ENCODE results near the gene PGM2. TPM values are rescaled to one million over a fixed set of nuclear protein-coding genes. Genes with fewer than 3 reads are reported as not detected.
A peak's percentile ranks its signal among the peaks of the same experiment; 100 is the strongest.
"Not testable (repeated sequence)": the region's sequence is repeated elsewhere in the genome, so short reads cannot be mapped to it uniquely, and the experiment has no call there.

PGM2 gene
- total RNA-seq, 1 donor from 2014 or later, result 13.1 TPM

GRCh38 chr4:37805091-37805490 lies 21.4 kb upstream of the PGM2 start:
- ATAC-seq, result no peak
- intact Hi-C loops (cut with DNase I), result loop anchor here (5.0 kb wide), 1 partner anchor 172 kb away; no protein-coding TSS in a partner anchor

GRCh38 chr4:37812713-37813112 lies 13.8 kb upstream of the PGM2 start:
- DNase-seq (ENCODE audit: missing footprints) (no peak), ATAC-seq (no peak)
- intact Hi-C loops (cut with DNase I), result no loop called here

More at GRCh38 chr4:37805091-37805490, 21.4 kb upstream of the PGM2 start:
- DNase-seq (ENCODE audit: missing footprints), result no peak

- intact Hi-C loops (cut with DNase I), result no loop called here
- ATAC-seq (no peak), DNase-seq (ENCODE audit: missing footprints) (no peak)
Measured at GRCh38 chr4:37815591-37815990, 10.9 kb upstream of the PGM2 start.

GRCh38 chr4:37816006-37816405 lies 10.5 kb upstream of the PGM2 start:
- no peak for ATAC-seq
- intact Hi-C loops (cut with DNase I), result no loop called here

GRCh38 chr4:37816719-37817118 lies 9.8 kb upstream of the PGM2 start:
- intact Hi-C loops (cut with DNase I), result no loop called here
- ATAC-seq (no peak), DNase-seq (ENCODE audit: missing footprints) (no peak)

More at GRCh38 chr4:37816006-37816405, 10.5 kb upstream of the PGM2 start:
- DNase-seq (ENCODE audit: missing footprints), result no peak

GRCh38 chr4:37818752-37819151 lies 7.7 kb upstream of the PGM2 start:
- DNase-seq (ENCODE audit: missing footprints), result no peak
- intact Hi-C loops (cut with DNase I), result no loop called here
- no peak for ATAC-seq

- ATAC-seq; DNase-seq (ENCODE audit: missing footprints); intact Hi-C loops (cut with DNase I): not testable (repeated sequence)
Measured at GRCh38 chr4:37820458-37820857, 6.0 kb upstream of the PGM2 start.

- DNase-seq (ENCODE audit: missing footprints) (no peak), ATAC-seq (peak; percentile 14)
- intact Hi-C loops (cut with DNase I), result no loop called here
Measured at GRCh38 chr4:37821953-37822605, 4.4 kb upstream of the PGM2 start.

GRCh38 chr4:37825501-37825900 lies 985 bp upstream of the PGM2 start:
- not testable (repeated sequence) for DNase-seq (ENCODE audit: missing footprints); ATAC-seq
- intact Hi-C loops (cut with DNase I), result loop anchor here (5.0 kb wide), 1 partner anchor 152 kb away; no protein-coding TSS in a partner anchor

- ATAC-seq (peak; percentile 24), DNase-seq (ENCODE audit: missing footprints) (no peak)
- intact Hi-C loops (cut with DNase I), result loop anchor here (2.0 to 5.0 kb wide), 2 partner anchors 59 to 151 kb away; no protein-coding TSS in a partner anchor
Measured at GRCh38 chr4:37825968-37826294, 555 bp upstream of the PGM2 start.

GRCh38 chr4:37827030-37827685 lies 672 bp downstream of the PGM2 start:
- intact Hi-C loops (cut with DNase I), result loop anchor here (2.0 to 5.0 kb wide), 2 partner anchors 58 to 150 kb away; no protein-coding TSS in a partner anchor
- peak; percentile 41 for ATAC-seq
- DNase-seq (ENCODE audit: missing footprints), result peak; percentile 61

GRCh38 chr4:37827802-37828321 lies 1.4 kb downstream of the PGM2 start:
- intact Hi-C loops (cut with DNase I), result loop anchor here (2.0 to 5.0 kb wide), 2 partner anchors 57 to 149 kb away; no protein-coding TSS in a partner anchor
- DNase-seq (ENCODE audit: missing footprints), result no peak

GRCh38 chr4:37828843-37829242 lies 2.4 kb downstream of the PGM2 start:
- DNase-seq (ENCODE audit: missing footprints) (no peak), ATAC-seq (no peak)
- intact Hi-C loops (cut with DNase I), result loop anchor here (5.0 kb wide), 1 partner anchor 148 kb away; no protein-coding TSS in a partner anchor

More at GRCh38 chr4:37827802-37828321, 1.4 kb downstream of the PGM2 start:
- ATAC-seq, result no peak

- intact Hi-C loops (cut with DNase I), result no loop called here
- DNase-seq (ENCODE audit: missing footprints) (no peak), ATAC-seq (no peak)
Measured at GRCh38 chr4:37830640-37831039, 4.2 kb downstream of the PGM2 start.

GRCh38 chr4:37835031-37835430 lies 8.5 kb downstream of the PGM2 start:
- ATAC-seq (no peak), DNase-seq (ENCODE audit: missing footprints) (no peak)
- intact Hi-C loops (cut with DNase I), result no loop called here

- DNase-seq (ENCODE audit: missing footprints) (no peak), ATAC-seq (no peak)
- intact Hi-C loops (cut with DNase I), result no loop called here
Measured at GRCh38 chr4:37835806-37836205, 9.3 kb downstream of the PGM2 start.

GRCh38 chr4:37836274-37836673 lies 9.8 kb downstream of the PGM2 start:
- DNase-seq (ENCODE audit: missing footprints) (no peak), ATAC-seq (no peak)
- intact Hi-C loops (cut with DNase I), result no loop called here

- DNase-seq (ENCODE audit: missing footprints), result no peak
- no peak for ATAC-seq
- intact Hi-C loops (cut with DNase I), result no loop called here
Measured at GRCh38 chr4:37836838-37837440, 10.5 kb downstream of the PGM2 start.

GRCh38 chr4:37837446-37837845 lies 11.0 kb downstream of the PGM2 start:
- intact Hi-C loops (cut with DNase I), result no loop called here
- ATAC-seq (no peak), DNase-seq (ENCODE audit: missing footprints) (no peak)

Measured in Right ventricle myocardium inferior (tissue), 1 donor.